HepG2 (cell line): ENCODE measurements around the gene SETD1A. TPM values are rescaled to one million over a fixed set of nuclear protein-coding genes. Genes with fewer than 3 reads are reported as not detected.

Experiments used
- CBX1 ChIP-seq: IDR thresholded peaks from one replicate; pipeline ENCODE4 v1.6.1; 2016; ENCODE audit warnings: antibody characterized with exemption, low read depth
- DR1 ChIP-seq: sonication (generic); formaldehyde crosslinking; IDR thresholded peaks from 2 replicates; pipeline ENCODE4 v1.8.0; 2021; ENCODE audit warnings: mild to moderate bottlenecking, missing genetic modification reagents, inconsistent platforms
- NFYC ChIP-seq: IDR thresholded peaks from 2 replicates; pipeline ENCODE4 v1.6.1; 2016; ENCODE audit warnings: missing genetic modification reagents, missing compliant biosample characterization
- RELA ChIP-seq: sonication (generic); formaldehyde crosslinking; IDR thresholded peaks from 2 replicates; pipeline ENCODE4 v1.4.0; 2020; ENCODE audit warnings: missing genetic modification reagents
- SP1 ChIP-seq, 2 experiments: fragments of 450-650 bp in 1 of 2; sonication (generic) in 1 of 2; formaldehyde crosslinking in 1 of 2; IDR thresholded peaks; 2 replicates each; pipeline versions ENCODE4 v1.4.0 to v1.6.1; 2016 to 2020; ENCODE audit warnings: missing genetic modification reagents in 1 of 2
- SRY ChIP-seq: sonication (generic); formaldehyde crosslinking; IDR thresholded peaks from 2 replicates; pipeline ENCODE4 v1.8.0; 2022; ENCODE audit warnings: mild to moderate bottlenecking, missing genetic modification reagents
- TCF12 ChIP-seq, 2 experiments: fragments of 450-650 bp in 1 of 2; sonication (generic) in 1 of 2; formaldehyde crosslinking in 1 of 2; IDR thresholded peaks; 2 replicates each; pipeline versions ENCODE4 v1.6.1 to v1.8.0; 2017 to 2022; ENCODE audit warnings: antibody characterized with exemption in 1 of 2, mild to moderate bottlenecking in 1 of 2, missing genetic modification reagents in 1 of 2, moderate library complexity in 1 of 2
- ZNF33A ChIP-seq: sonication (generic); formaldehyde crosslinking; IDR thresholded peaks from 2 replicates; pipeline ENCODE4 v1.5.1; 2020; ENCODE audit warnings: missing genetic modification reagents, mild to moderate bottlenecking, moderate library complexity, borderline replicate concordance
- ZNF530 ChIP-seq: sonication (generic); formaldehyde crosslinking; IDR thresholded peaks from 2 replicates; pipeline ENCODE4 v1.5.0; 2020; ENCODE audit warnings: low read depth, mild to moderate bottlenecking, missing genetic modification reagents
- polyA plus RNA-seq, 8 experiments: library from polyadenylated mRNA; depleted of rRNA in 3 of 8; stranded (reverse) in 7 of 8; unstranded in 1 of 8; fragments of >200 nt; fragmentation: Illumina TruSeq in 4 of 8; extraction: Trizol in 4 of 8; gene quantifications; 2 replicates each; pipeline versions ENCODE4 v1.2.1 to v1.2.3, GENCODE V29; 2011 to 2016; ENCODE audit warnings: low read depth in 4 of 8, missing spikeins in 1 of 8, mixed read lengths in 1 of 8; ENCODE audit not compliant: insufficient read depth in 1 of 8
- total RNA-seq, 5 experiments: library from RNA; depleted of rRNA; stranded (reverse); fragments of >200 nt; fragmentation: Illumina TruSeq; extraction: Trizol; gene quantifications; 2 replicates each; pipeline ENCODE4 v1.2.3, GENCODE V29; 2016; ENCODE audit warnings: low read depth in 1 of 5
- TF ChIP-seq, protein P1 (sequence below), 2 experiments: IDR thresholded peaks; 2 replicates each; pipeline ENCODE4 v1.6.1; 2011 to 2012; ENCODE audit warnings: low read length in 2 of 2, borderline replicate concordance in 1 of 2, low read depth in 1 of 2, mild to moderate bottlenecking in 1 of 2, moderate library complexity in 1 of 2
- TF ChIP-seq, protein P2 (sequence below): sonication (generic); formaldehyde crosslinking; IDR thresholded peaks from 2 replicates; pipeline ENCODE4 v1.5.1; 2020; ENCODE audit warnings: missing genetic modification reagents, mild to moderate bottlenecking, borderline replicate concordance
- TF ChIP-seq, protein P3 (sequence below): sonication (generic); formaldehyde crosslinking; conservative IDR thresholded peaks from 2 replicates; pipeline ENCODE4 v1.8.0; 2022; ENCODE audit warnings: mild to moderate bottlenecking, moderate library complexity, missing genetic modification reagents
- TF ChIP-seq, protein P4 (sequence below), 2 experiments: sonication (generic) in 1 of 2; formaldehyde crosslinking in 1 of 2; IDR thresholded peaks; 2 replicates each; pipeline versions ENCODE4 v1.6.1 to v1.9.0; 2014 to 2022; ENCODE audit warnings: antibody characterized with exemption in 1 of 2, borderline replicate concordance in 1 of 2, inconsistent platforms in 1 of 2, low read depth in 1 of 2, missing genetic modification reagents in 1 of 2

SETD1A gene
- total and polyA plus RNA-seq, 2 of the 13 experiments (the other 11 are each of a cell fraction or from before 2014, with no cell fraction given) = 3.8 to 5.6 TPM

DNA sequence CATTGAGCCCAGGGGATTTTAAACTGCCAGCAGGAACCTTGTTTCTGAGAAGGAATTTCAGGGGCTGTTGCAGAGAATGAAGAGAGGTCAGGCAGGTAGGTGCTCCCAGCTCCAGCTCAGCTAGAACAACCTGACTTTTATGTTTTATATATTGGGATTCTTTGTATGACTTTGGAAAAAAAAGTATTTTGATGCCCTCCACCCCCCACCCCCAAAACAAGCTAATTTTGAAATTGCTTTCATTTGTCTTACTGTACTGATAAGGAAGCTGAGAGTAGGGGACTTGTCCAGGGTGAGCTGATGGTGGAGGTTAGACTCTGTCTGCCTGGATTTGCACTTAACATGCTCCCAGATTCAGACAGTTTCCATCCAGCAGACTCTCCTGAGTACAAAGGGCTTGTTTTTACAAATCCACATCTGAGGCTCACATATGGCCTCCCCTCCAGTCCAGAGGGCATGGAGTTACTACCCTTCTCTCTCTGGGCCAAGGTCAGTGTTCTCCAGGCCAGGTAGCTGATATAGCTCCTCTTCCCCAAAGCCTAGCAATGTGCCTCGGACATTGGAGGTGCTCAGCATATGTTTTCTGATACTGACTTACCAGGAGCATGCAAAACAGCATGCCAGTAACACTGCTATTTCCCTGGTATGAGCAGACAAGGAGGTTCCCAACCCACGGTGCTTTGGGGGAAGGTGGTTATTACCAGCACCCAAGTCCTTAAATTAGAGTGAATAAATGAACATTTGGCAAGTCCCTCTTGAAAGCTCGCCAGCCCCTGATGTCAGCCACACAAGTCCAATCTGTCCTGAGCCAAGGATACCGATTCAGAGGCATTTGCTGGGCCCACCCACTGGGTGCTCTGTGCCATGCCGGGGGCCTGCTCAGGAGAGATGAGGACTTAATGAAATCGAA lies 41.6 kb downstream of the SETD1A start (continued):
- TF ChIP-seq, protein P1, sequence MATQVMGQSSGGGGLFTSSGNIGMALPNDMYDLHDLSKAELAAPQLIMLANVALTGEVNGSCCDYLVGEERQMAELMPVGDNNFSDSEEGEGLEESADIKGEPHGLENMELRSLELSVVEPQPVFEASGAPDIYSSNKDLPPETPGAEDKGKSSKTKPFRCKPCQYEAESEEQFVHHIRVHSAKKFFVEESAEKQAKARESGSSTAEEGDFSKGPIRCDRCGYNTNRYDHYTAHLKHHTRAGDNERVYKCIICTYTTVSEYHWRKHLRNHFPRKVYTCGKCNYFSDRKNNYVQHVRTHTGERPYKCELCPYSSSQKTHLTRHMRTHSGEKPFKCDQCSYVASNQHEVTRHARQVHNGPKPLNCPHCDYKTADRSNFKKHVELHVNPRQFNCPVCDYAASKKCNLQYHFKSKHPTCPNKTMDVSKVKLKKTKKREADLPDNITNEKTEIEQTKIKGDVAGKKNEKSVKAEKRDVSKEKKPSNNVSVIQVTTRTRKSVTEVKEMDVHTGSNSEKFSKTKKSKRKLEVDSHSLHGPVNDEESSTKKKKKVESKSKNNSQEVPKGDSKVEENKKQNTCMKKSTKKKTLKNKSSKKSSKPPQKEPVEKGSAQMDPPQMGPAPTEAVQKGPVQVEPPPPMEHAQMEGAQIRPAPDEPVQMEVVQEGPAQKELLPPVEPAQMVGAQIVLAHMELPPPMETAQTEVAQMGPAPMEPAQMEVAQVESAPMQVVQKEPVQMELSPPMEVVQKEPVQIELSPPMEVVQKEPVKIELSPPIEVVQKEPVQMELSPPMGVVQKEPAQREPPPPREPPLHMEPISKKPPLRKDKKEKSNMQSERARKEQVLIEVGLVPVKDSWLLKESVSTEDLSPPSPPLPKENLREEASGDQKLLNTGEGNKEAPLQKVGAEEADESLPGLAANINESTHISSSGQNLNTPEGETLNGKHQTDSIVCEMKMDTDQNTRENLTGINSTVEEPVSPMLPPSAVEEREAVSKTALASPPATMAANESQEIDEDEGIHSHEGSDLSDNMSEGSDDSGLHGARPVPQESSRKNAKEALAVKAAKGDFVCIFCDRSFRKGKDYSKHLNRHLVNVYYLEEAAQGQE (IDR thresholded peaks at IDR 0.05; ENCODE audit: borderline replicate concordance in 1 of 2, low read depth in 1 of 2, low read length in 2 of 2) = no peak
- TF ChIP-seq NFYC (no peak), CBX1 (no peak), ZNF33A (no peak), ZNF530 (CRISPR knock-in tag) (0 out of 2 replicates have a peak, but pooled peaks have one; percentile 39), DR1 (no peak), TCF12 (IDR thresholded peaks at IDR 0.05) (no peak), TCF12 (CRISPR knock-in tag; IDR thresholded peaks at IDR 0.05) (peak; percentile 82; the same call in 1 of the 2 replicates), RELA (CRISPR knock-in tag) (no peak), SRY (CRISPR knock-in tag) (no peak), SP1 (IDR thresholded peaks at IDR 0.05) (no peak), SP1 (CRISPR knock-in tag; IDR thresholded peaks at IDR 0.05) (no peak)
- TF ChIP-seq, protein P2, sequence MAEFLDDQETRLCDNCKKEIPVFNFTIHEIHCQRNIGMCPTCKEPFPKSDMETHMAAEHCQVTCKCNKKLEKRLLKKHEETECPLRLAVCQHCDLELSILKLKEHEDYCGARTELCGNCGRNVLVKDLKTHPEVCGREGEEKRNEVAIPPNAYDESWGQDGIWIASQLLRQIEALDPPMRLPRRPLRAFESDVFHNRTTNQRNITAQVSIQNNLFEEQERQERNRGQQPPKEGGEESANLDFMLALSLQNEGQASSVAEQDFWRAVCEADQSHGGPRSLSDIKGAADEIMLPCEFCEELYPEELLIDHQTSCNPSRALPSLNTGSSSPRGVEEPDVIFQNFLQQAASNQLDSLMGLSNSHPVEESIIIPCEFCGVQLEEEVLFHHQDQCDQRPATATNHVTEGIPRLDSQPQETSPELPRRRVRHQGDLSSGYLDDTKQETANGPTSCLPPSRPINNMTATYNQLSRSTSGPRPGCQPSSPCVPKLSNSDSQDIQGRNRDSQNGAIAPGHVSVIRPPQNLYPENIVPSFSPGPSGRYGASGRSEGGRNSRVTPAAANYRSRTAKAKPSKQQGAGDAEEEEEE = no peak
- TF ChIP-seq, protein P3, sequence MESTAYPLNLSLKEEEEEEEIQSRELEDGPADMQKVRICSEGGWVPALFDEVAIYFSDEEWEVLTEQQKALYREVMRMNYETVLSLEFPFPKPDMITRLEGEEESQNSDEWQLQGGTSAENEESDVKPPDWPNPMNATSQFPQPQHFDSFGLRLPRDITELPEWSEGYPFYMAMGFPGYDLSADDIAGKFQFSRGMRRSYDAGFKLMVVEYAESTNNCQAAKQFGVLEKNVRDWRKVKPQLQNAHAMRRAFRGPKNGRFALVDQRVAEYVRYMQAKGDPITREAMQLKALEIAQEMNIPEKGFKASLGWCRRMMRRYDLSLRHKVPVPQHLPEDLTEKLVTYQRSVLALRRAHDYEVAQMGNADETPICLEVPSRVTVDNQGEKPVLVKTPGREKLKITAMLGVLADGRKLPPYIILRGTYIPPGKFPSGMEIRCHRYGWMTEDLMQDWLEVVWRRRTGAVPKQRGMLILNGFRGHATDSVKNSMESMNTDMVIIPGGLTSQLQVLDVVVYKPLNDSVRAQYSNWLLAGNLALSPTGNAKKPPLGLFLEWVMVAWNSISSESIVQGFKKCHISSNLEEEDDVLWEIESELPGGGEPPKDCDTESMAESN (CRISPR knock-in tag) = peak; percentile 65; the same call in 1 of the 2 replicates
- TF ChIP-seq, protein P4, sequence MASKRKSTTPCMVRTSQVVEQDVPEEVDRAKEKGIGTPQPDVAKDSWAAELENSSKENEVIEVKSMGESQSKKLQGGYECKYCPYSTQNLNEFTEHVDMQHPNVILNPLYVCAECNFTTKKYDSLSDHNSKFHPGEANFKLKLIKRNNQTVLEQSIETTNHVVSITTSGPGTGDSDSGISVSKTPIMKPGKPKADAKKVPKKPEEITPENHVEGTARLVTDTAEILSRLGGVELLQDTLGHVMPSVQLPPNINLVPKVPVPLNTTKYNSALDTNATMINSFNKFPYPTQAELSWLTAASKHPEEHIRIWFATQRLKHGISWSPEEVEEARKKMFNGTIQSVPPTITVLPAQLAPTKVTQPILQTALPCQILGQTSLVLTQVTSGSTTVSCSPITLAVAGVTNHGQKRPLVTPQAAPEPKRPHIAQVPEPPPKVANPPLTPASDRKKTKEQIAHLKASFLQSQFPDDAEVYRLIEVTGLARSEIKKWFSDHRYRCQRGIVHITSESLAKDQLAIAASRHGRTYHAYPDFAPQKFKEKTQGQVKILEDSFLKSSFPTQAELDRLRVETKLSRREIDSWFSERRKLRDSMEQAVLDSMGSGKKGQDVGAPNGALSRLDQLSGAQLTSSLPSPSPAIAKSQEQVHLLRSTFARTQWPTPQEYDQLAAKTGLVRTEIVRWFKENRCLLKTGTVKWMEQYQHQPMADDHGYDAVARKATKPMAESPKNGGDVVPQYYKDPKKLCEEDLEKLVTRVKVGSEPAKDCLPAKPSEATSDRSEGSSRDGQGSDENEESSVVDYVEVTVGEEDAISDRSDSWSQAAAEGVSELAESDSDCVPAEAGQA (IDR thresholded peaks at IDR 0.05; ENCODE audit: low read depth) = peak; percentile 55; the same call in 1 of the 2 replicates
- TF ChIP-seq, protein P4 (CRISPR knock-in tag; IDR thresholded peaks at IDR 0.05; ENCODE audit: borderline replicate concordance) = no peak
